Suprapubic skin (tissue), 4 donors: ENCODE data around the gene KCNIP4.

Experiments
- EP300 ChIP-seq: sonication (generic); formaldehyde crosslinking; IDR thresholded peaks from one replicate; pipeline ENCODE4 v1.6.1; 2017; ENCODE audit warnings: antibody characterized with exemption
- POLR2AphosphoS5 ChIP-seq, 3 donors: sonication (generic); formaldehyde crosslinking; IDR thresholded peaks; one replicate each; pipeline ENCODE4 v1.6.1; 2017; ENCODE audit warnings: antibody characterized with exemption in 3 of 3
- TF ChIP-seq, protein P1 (sequence below), 2 donors: fragments of 200-600 bp in 1 of 2; fragments of 450-650 bp in 1 of 2; sonication (generic) in 1 of 2; IDR thresholded peaks; one replicate each; pipeline ENCODE4 v1.5.1; 2016 to 2019; ENCODE audit warnings: antibody characterized with exemption in 2 of 2, mild to moderate bottlenecking in 1 of 2, moderate library complexity in 1 of 2

GRCh38 chr4:21126014-21126512 is 822.5 kb downstream of the KCNIP4 start:
- TF ChIP-seq POLR2AphosphoS5 (IDR thresholded peaks at IDR 0.05) (no peak), EP300 (no peak)
- TF ChIP-seq, protein P1, sequence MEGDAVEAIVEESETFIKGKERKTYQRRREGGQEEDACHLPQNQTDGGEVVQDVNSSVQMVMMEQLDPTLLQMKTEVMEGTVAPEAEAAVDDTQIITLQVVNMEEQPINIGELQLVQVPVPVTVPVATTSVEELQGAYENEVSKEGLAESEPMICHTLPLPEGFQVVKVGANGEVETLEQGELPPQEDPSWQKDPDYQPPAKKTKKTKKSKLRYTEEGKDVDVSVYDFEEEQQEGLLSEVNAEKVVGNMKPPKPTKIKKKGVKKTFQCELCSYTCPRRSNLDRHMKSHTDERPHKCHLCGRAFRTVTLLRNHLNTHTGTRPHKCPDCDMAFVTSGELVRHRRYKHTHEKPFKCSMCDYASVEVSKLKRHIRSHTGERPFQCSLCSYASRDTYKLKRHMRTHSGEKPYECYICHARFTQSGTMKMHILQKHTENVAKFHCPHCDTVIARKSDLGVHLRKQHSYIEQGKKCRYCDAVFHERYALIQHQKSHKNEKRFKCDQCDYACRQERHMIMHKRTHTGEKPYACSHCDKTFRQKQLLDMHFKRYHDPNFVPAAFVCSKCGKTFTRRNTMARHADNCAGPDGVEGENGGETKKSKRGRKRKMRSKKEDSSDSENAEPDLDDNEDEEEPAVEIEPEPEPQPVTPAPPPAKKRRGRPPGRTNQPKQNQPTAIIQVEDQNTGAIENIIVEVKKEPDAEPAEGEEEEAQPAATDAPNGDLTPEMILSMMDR (IDR thresholded peaks at IDR 0.05) = no peak
